ENCODE measurements around the gene YAP1. TPM values are rescaled to one million over a fixed set of nuclear protein-coding genes. Genes with fewer than 3 reads are reported as not detected.

YAP1 gene
- polyA plus RNA-seq, 3 donors = not detected

GRCh38 chr11:102208835-102209234 lies 98.6 kb downstream of the YAP1 start:
- DNase-seq = no peak
- no peak overlapping the region for H3K27ac Mint-ChIP-seq
- WGBS (ENCODE audit: insufficient coverage) = no CpG with 5 or more reads among the region's 2 CpGs
- intact Hi-C loops (cut with micrococcal nuclease) = no loop called here
- H3K4me1 Mint-ChIP-seq = no peaks in the 10 kb centered on the region
- Histone ChIP-seq H3K4me1 (ENCODE audit: control insufficient read depth in 1 of 2, insufficient read depth in 2 of 2, low read length in 2 of 2) (no peaks in the 10 kb centered on the region), H3K9ac (ENCODE audit: insufficient read depth, low read length, poor library complexity, severe bottlenecking) (no peak overlapping the region), H3K36me3 (replicated peaks in 1 of 2; ENCODE audit: control insufficient read depth in 1 of 2, insufficient read depth in 2 of 2, low read length in 2 of 2) (no peaks in the 10 kb centered on the region), H2AFZ (ENCODE audit: insufficient read depth, low read depth, low read length, poor library complexity, severe bottlenecking) (no peak overlapping the region), H3K4me2 (replicated peaks; ENCODE audit: extremely low read depth, low read length, poor library complexity, severe bottlenecking) (no peak overlapping the region), H3K79me2 (ENCODE audit: insufficient read depth, low read length) (no peaks in the 10 kb centered on the region), H3K4me3 (replicated peaks in 1 of 3; ENCODE audit: low read depth in 2 of 3, low read length in 3 of 3) (no peak overlapping the region), H3K27me3 (ENCODE audit: control insufficient read depth in 2 of 2, insufficient read depth in 2 of 2, low read length in 2 of 2) (peaks cover 0 to 2% of the 10 kb centered on the region in 2 donors), H3K27ac (ENCODE audit: low read depth in 1 of 2, low read length in 2 of 2) (no peak overlapping the region), H4K20me1 (ENCODE audit: insufficient read depth, low read length) (no peaks in the 10 kb centered on the region), H3K9me3 (replicated peaks in 1 of 2; ENCODE audit: control insufficient read depth in 1 of 2, insufficient read depth in 1 of 2, low read length in 2 of 2) (no peaks in the 10 kb centered on the region)
- H3K27me3 Mint-ChIP-seq (ENCODE audit: low read depth in 3 of 3) = peaks cover 10 to 12% (median 11%) of the 10 kb centered on the region in 3 donors
- no peak overlapping the region for H3K4me3 Mint-ChIP-seq
- H3K36me3 Mint-ChIP-seq = no peaks in the 10 kb centered on the region
- no peak for TF ChIP-seq CTCF (IDR thresholded peaks at IDR 0.05)
- peaks cover 0 to 2% (median 0%) of the 10 kb centered on the region in 7 donors for H3K9me3 Mint-ChIP-seq

- Histone ChIP-seq H3K36me3 (replicated peaks in 1 of 2; ENCODE audit: control insufficient read depth in 1 of 2, insufficient read depth in 2 of 2, low read length in 2 of 2) (no peaks in the 10 kb centered on the region), H3K27ac (ENCODE audit: low read depth in 1 of 2, low read length in 2 of 2) (no peak overlapping the region), H3K9ac (ENCODE audit: insufficient read depth, low read length, poor library complexity, severe bottlenecking) (no peak overlapping the region), H2AFZ (ENCODE audit: insufficient read depth, low read depth, low read length, poor library complexity, severe bottlenecking) (no peak overlapping the region), H3K4me2 (replicated peaks; ENCODE audit: extremely low read depth, low read length, poor library complexity, severe bottlenecking) (no peak overlapping the region), H3K9me3 (replicated peaks in 1 of 2; ENCODE audit: control insufficient read depth in 1 of 2, insufficient read depth in 1 of 2, low read length in 2 of 2) (no peaks in the 10 kb centered on the region), H3K79me2 (ENCODE audit: insufficient read depth, low read length) (no peaks in the 10 kb centered on the region), H3K4me3 (replicated peaks in 1 of 3; ENCODE audit: low read depth in 2 of 3, low read length in 3 of 3) (no peak overlapping the region), H3K4me1 (ENCODE audit: control insufficient read depth in 1 of 2, insufficient read depth in 2 of 2, low read length in 2 of 2) (no peaks in the 10 kb centered on the region), H3K27me3 (ENCODE audit: control insufficient read depth in 2 of 2, insufficient read depth in 2 of 2, low read length in 2 of 2) (peaks cover 3 to 4% of the 10 kb centered on the region in 2 donors), H4K20me1 (ENCODE audit: insufficient read depth, low read length) (no peaks in the 10 kb centered on the region)
- no peak for TF ChIP-seq CTCF (IDR thresholded peaks at IDR 0.05)
- Mint-ChIP-seq H3K4me1 (no peaks in the 10 kb centered on the region), H3K9me3 (peaks cover 0 to 2% (median 0%) of the 10 kb centered on the region in 7 donors), H3K27me3 (ENCODE audit: low read depth in 3 of 3) (peaks cover 10 to 15% (median 11%) of the 10 kb centered on the region in 3 donors), H3K4me3 (no peak overlapping the region), H3K36me3 (no peaks in the 10 kb centered on the region), H3K27ac (no peak overlapping the region)
- intact Hi-C loops (cut with micrococcal nuclease) = no loop called here
- no peak for DNase-seq
Measured at GRCh38 chr11:102214623-102215022, 104.4 kb downstream of the YAP1 start.

Measured in CD14-positive monocyte (primary cell).